Measurements from ENCODE around the gene MPI. TPM values are rescaled to one million over a fixed set of nuclear protein-coding genes. Genes with fewer than 3 reads are reported as not detected.
"Not testable (repeated sequence)": the region's sequence is repeated elsewhere in the genome, so short reads cannot be mapped to it uniquely, and the experiment has no call there.

Gene MPI
- total RNA-seq, 4 donors from 2014 or later: 28.8 to 73.3 (median 33.7) TPM

DNA sequence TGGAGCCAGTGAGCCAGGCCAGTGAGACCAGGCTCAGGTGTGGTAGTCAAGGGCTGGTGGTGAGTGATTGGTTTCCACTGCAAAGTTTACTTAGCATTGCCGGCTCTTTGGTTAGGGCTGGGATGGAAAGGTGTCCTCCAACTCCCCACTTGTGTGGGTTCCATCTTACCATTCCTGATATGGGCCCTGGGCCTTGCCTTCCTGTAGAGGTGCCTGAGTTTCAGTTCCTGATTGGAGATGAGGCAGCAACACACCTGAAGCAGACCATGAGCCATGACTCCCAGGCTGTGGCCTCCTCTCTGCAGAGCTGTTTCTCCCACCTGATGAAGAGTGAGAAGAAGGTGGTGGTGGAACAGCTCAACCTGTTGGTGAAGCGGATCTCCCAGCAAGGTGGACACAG lies 3.1 kb downstream of the MPI start:
- Histone ChIP-seq H3K9me3 (no peaks in the 10 kb centered on the region), H3K27me3 (no peaks in the 10 kb centered on the region), H3K4me3 (no peak overlapping the region), H3K4me1 (peaks cover 0 to 11% of the 10 kb centered on the region in 2 donors), H3K27ac (no peak overlapping the region), H3K36me3 (no peaks in the 10 kb centered on the region)
- DNase-seq: no peak
- intact Hi-C loops (cut with DNase I; ENCODE audit: low total_unique reads): no loop called here
- TF ChIP-seq CTCF (IDR thresholded peaks at IDR 0.05): no peak
- TF ChIP-seq POLR2A (IDR thresholded peaks at IDR 0.05): no peak

DNA sequence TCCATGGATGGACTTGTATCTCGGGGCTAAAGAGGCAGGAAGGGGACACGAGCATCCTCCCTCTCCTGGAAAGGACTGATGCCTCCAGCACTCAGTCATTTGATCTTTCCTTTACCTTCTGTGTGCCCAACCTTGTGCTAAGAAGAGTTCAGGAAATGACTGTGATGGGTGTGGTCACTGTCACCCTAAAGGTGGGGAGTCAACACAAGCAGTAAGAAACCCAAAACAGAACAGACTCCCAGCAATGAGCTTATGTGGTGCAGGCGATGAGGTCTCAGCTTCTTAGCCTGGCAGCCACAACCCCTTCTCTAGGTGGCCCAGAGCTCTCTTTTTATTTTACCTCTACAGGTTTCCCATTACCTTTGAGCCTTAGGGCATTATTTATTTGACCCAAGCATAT lies 3.8 kb downstream of the MPI start:
- TF ChIP-seq POLR2A (IDR thresholded peaks at IDR 0.05) (no peak), CTCF (IDR thresholded peaks at IDR 0.05) (no peak)
- no peaks in the 10 kb centered on the region for H3K9me3 ChIP-seq
- intact Hi-C loops (cut with DNase I; ENCODE audit: low total_unique reads): no loop called here
- H3K27me3 ChIP-seq: no peaks in the 10 kb centered on the region
- H3K4me3 ChIP-seq: no peak overlapping the region
- H3K36me3 ChIP-seq: no peaks in the 10 kb centered on the region
- no peak overlapping the region for H3K27ac ChIP-seq
- peaks cover 0 to 11% of the 10 kb centered on the region in 2 donors for H3K4me1 ChIP-seq
- DNase-seq: no peak

DNA sequence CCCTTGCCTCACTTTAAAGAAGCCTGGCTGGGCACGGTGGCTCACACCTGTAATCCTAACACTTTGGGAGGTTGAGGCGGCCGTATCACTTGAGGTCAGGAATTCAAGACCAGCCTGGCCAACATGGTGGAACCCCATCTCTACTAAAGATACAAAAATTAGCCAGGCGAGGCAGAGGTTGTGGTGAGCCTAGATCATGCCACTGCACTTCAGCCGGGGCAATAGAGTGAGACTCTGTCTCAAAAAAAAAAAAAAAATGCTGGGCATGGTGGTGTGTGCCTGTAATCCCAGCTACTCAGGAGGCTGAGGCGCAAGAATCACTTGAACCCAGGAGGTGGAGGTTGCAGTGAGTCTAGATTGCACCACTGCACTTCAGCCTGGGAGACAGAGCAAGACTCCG lies 4.5 kb downstream of the MPI start:
- H3K9me3 ChIP-seq; H3K27ac ChIP-seq; H3K4me1 ChIP-seq; H3K27me3 ChIP-seq; DNase-seq; intact Hi-C loops (cut with DNase I; ENCODE audit: low total_unique reads); H3K36me3 ChIP-seq; H3K4me3 ChIP-seq: not testable (repeated sequence)

DNA sequence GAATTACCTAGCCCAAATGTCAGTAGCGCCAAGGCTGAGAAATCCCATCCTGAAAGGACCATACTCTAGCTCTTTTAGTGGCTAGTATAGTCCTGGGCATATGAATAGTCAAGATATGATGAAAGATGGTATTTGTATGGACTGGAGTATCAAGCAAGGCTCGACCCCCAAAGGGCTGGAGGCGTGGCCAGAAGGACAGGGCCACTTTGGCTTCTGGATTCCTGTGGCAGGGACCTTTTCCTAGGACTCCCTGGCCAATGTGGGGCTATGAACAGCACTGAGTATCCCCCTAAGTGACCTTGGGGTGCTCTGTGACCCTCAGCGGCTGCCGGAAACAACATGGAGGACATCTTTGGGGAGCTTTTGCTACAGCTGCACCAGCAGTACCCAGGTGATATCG lies 6.0 kb downstream of the MPI start:
- DNase-seq: no peak
- Histone ChIP-seq H3K4me3 (no peak overlapping the region), H3K4me1 (no peaks in the 10 kb centered on the region), H3K27ac (no peak overlapping the region), H3K27me3 (no peaks in the 10 kb centered on the region), H3K9me3 (no peaks in the 10 kb centered on the region), H3K36me3 (no peaks in the 10 kb centered on the region)
- TF ChIP-seq POLR2A (IDR thresholded peaks at IDR 0.05) (no peak), CTCF (IDR thresholded peaks at IDR 0.05) (no peak)
- intact Hi-C loops (cut with DNase I; ENCODE audit: low total_unique reads): no loop called here

- Histone ChIP-seq H3K4me1 (no peaks in the 10 kb centered on the region), H3K4me3 (no peak overlapping the region), H3K9me3 (no peaks in the 10 kb centered on the region), H3K27ac (no peak overlapping the region), H3K27me3 (no peaks in the 10 kb centered on the region), H3K36me3 (no peaks in the 10 kb centered on the region)
- no peak for DNase-seq
- TF ChIP-seq CTCF (IDR thresholded peaks at IDR 0.05) (no peak), POLR2A (IDR thresholded peaks at IDR 0.05) (no peak)
- intact Hi-C loops (cut with DNase I; ENCODE audit: low total_unique reads): no loop called here
Observed at GRCh38 chr15:74896316-74896715, 6.5 kb downstream of the MPI start.

DNA sequence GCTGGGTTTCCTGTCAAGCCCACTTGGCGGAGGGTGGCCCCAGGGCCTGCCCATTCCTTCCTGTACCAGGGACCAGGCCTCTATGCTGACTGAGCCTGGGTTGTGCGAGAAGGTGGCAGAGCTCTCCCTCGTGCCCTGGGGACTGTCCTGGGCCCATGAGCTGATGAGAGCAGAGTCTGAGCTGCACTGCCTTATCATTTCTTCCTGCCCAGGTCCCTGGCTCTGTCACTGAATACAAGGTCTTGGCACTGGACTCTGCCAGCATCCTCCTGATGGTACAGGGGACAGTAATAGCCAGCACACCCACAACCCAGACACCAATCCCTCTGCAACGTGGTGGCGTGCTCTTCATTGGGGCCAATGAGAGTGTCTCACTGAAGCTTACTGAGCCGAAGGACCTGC lies 7.5 kb downstream of the MPI start:
- Histone ChIP-seq H3K27me3 (no peaks in the 10 kb centered on the region), H3K36me3 (no peaks in the 10 kb centered on the region), H3K27ac (no peak overlapping the region), H3K4me3 (no peak overlapping the region), H3K9me3 (no peaks in the 10 kb centered on the region), H3K4me1 (peaks cover 0 to 6% of the 10 kb centered on the region in 2 donors)
- intact Hi-C loops (cut with DNase I; ENCODE audit: low total_unique reads): no loop called here
- DNase-seq: no peak
- TF ChIP-seq CTCF (IDR thresholded peaks at IDR 0.05) (no peak), POLR2A (IDR thresholded peaks at IDR 0.05) (no peak)
